Prostate gland (tissue), 2 donors: ENCODE measurements around the gene DNAH9.

ENCODE experiments used
- CTCF ChIP-seq, 4 experiments: fragments of 200-600 bp in 2 of 4; fragments of 450-650 bp in 2 of 4; sonication (generic) in 2 of 4; IDR thresholded peaks; 1 replicate in 3 of 4; 2 replicates in 1 of 4; pipeline ENCODE4 v1.5.1; 2016 to 2019; ENCODE audit warnings: antibody characterized with exemption in 4 of 4, mild to moderate bottlenecking in 2 of 4, moderate library complexity in 2 of 4
- POLR2A ChIP-seq: fragments of 450-650 bp; IDR thresholded peaks from one replicate; pipeline ENCODE4 v1.6.1; 2016; ENCODE audit warnings: antibody characterized with exemption, mild to moderate bottlenecking
- POLR2AphosphoS5 ChIP-seq: sonication (generic); formaldehyde crosslinking; IDR thresholded peaks from one replicate; pipeline ENCODE4 v1.6.1; 2017; ENCODE audit warnings: antibody characterized with exemption

GRCh38 chr17:11952610-11953009 lies 354.3 kb downstream of the DNAH9 start:
- no peak for TF ChIP-seq POLR2A
- TF ChIP-seq CTCF (IDR thresholded peaks at IDR 0.05): no peak
- TF ChIP-seq POLR2AphosphoS5: no peak
